Measurements from ENCODE around the gene SCGB3A1.
A peak's percentile ranks its signal among the peaks of the same experiment; 100 is the strongest.

The SCGB3A1 gene

GRCh38 chr5:180591311-180591887, at the start of gene SCGB3A1:
Gene SCGB3A1, minus strand, starts transcription at chr5:180591499. Its CDS starts 37 bp downstream, at chr5:180591462.
- Histone ChIP-seq H3K4me3 (replicated peaks; ENCODE audit: low read depth, low read length) (peak within 1 kb of the TSS; percentile 24), H3K27me3 (replicated peaks; ENCODE audit: control insufficient read depth, insufficient read depth, low read length) (no peaks in the 10 kb centered on the region)
- no peak for DNase-seq (ENCODE audit: extremely low read depth, insufficient read length)

GRCh38 chr5:180640611-180640860, 49.2 kb upstream of the SCGB3A1 start:
- TF ChIP-seq CTCF (IDR thresholded peaks at IDR 0.05; ENCODE audit: insufficient read depth, low read length, poor library complexity, severe bottlenecking): no peak
- no peak for DNase-seq (ENCODE audit: extremely low read depth, insufficient read length)
- Histone ChIP-seq H3K36me3 (ENCODE audit: control insufficient read depth, insufficient read depth, low read length) (no peaks in the 10 kb centered on the region), H3K4me3 (replicated peaks; ENCODE audit: low read depth, low read length) (no peak overlapping the region), H3K27me3 (replicated peaks; ENCODE audit: control insufficient read depth, insufficient read depth, low read length) (no peaks in the 10 kb centered on the region; the same call in 1 of the 2 replicates)

More at GRCh38 chr5:180591311-180591887, at the start of gene SCGB3A1:
- H3K36me3 ChIP-seq (ENCODE audit: control insufficient read depth, insufficient read depth, low read length): no peaks in the 10 kb centered on the region
- no peak for TF ChIP-seq CTCF (IDR thresholded peaks at IDR 0.05; ENCODE audit: insufficient read depth, low read length, poor library complexity, severe bottlenecking)

GRCh38 chr5:180639741-180640610, 48.7 kb upstream of the SCGB3A1 start:
- Histone ChIP-seq H3K27me3 (replicated peaks; ENCODE audit: control insufficient read depth, insufficient read depth, low read length) (no peaks in the 10 kb centered on the region; the same call in 1 of the 2 replicates), H3K36me3 (ENCODE audit: control insufficient read depth, insufficient read depth, low read length) (no peaks in the 10 kb centered on the region), H3K4me3 (replicated peaks; ENCODE audit: low read depth, low read length) (no peak overlapping the region)
- DNase-seq (ENCODE audit: extremely low read depth, insufficient read length): no peak
- TF ChIP-seq CTCF (IDR thresholded peaks at IDR 0.05; ENCODE audit: insufficient read depth, low read length, poor library complexity, severe bottlenecking): no peak

GRCh38 chr5:180639287-180639686, 48.0 kb upstream of the SCGB3A1 start:
- DNase-seq (ENCODE audit: extremely low read depth, insufficient read length): no peak
- Histone ChIP-seq H3K36me3 (ENCODE audit: control insufficient read depth, insufficient read depth, low read length) (no peaks in the 10 kb centered on the region), H3K4me3 (replicated peaks; ENCODE audit: low read depth, low read length) (no peak overlapping the region), H3K27me3 (replicated peaks; ENCODE audit: control insufficient read depth, insufficient read depth, low read length) (no peaks in the 10 kb centered on the region; the same call in 1 of the 2 replicates)
- TF ChIP-seq CTCF (IDR thresholded peaks at IDR 0.05; ENCODE audit: insufficient read depth, low read length, poor library complexity, severe bottlenecking): no peak

GRCh38 chr5:180637962-180638680, 46.8 kb upstream of the SCGB3A1 start:
- H3K36me3 ChIP-seq (ENCODE audit: control insufficient read depth, insufficient read depth, low read length): no peaks in the 10 kb centered on the region
- DNase-seq (ENCODE audit: extremely low read depth, insufficient read length): no peak
- TF ChIP-seq CTCF (IDR thresholded peaks at IDR 0.05; ENCODE audit: insufficient read depth, low read length, poor library complexity, severe bottlenecking): no peak
- H3K4me3 ChIP-seq (replicated peaks; ENCODE audit: low read depth, low read length): no peak overlapping the region
- no peaks in the 10 kb centered on the region; the same call in none of the 2 replicates for H3K27me3 ChIP-seq (replicated peaks; ENCODE audit: control insufficient read depth, insufficient read depth, low read length)

All from GM06990 (cell line).